NCI-H2081 treated with DMSO at 0.1 percent for 48 hours (cell line): ENCODE data around the gene SNPH.

Source experiments
- DNase-seq: peaks from one replicate; lab custom pipeline; 2025; lab: John Stamatoyannopoulos, UW

Gene SNPH

DNA sequence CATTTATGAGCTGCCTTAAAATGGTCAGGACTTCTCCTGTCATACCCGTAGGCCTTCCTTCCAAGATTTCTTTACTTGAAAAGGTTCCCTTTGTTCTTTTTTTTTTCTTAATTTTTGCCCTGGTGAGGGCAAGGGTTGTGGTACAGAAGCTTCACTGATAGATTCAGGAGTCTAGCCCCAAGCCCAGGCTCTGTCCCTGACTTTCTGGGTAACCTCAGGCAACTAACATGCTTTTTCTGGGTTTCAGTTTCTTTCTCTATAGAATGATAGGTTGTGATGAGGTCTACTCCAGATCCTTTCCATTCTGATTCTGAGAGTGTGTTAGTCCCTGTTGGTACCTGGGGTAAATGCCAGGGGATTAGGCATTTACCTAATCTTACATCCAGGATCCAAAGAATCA is 21.2 kb downstream of the SNPH start:
- no peak for DNase-seq

- no peak for DNase-seq
These were observed 21.9 kb downstream of the SNPH start for GRCh38 chr20:1287787-1288569.

DNA sequence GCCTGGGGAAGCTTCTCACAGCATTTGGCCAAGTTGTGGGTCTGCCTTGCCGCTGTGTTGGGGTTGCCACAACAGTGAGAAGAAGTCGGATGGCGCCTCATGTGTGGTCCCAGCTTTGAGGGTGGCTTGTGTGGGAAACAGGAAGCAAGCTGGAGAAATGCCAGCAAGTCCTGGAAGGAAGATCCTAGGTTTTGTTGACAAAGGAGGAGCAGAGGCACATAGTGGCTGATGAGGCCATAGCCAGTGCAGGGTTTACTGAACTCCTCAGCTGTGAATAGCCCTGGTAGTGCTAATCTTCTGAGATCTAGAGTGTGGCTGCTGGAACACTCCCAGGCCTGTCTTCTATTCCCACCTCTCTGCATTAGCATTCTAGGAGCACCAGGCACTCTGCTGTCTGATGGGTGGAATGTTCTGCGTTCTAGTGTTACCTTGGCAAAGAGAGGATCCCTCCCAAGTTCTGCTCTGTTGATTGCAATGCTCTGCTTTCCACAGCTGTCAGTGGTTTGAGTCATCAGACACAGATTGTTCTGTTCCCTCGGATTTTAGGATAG is 25.2 kb downstream of the SNPH start:
- no peak for DNase-seq

GRCh38 chr20:1292620-1293019 is 26.5 kb downstream of the SNPH start:
- DNase-seq: no peak

DNA sequence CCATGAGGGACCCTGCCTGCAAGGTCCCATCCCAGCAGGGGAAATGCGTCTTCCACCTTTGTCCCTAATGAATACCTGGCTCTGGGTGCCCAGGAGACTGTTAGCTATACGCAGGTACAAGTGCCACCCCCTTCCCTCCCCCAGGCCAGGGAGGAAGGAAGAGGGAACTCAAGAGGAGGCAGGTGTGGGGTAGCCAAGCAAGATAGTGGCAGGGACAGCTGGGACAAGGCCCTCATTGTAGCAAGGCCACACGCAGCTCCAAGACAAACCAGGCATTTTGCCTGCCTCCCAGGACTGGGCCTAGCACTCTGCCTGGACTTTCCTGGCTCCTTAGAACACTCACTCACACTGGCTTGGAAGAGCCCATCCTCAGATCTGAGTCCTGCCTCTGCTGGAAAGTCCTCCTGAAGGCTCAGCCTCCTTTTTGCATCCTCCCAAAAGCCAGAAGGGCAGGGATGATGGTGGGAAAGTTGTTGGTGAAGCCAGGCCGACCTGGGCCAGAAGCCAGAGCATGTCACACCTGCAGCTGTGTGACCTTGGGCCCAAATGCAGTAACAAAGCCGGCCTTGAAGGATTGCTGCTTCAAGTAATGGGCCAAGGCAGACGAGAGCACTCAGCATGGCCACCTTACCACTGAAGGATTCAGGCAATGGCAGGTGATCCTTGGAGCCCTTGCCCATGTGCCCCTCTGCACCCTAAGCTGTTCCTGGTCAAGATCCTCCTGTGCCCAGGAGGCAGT is 27.7 kb downstream of the SNPH start:
- no peak for DNase-seq

- DNase-seq: no peak
These were observed 28.4 kb downstream of the SNPH start for GRCh38 chr20:1294497-1294896.

DNA sequence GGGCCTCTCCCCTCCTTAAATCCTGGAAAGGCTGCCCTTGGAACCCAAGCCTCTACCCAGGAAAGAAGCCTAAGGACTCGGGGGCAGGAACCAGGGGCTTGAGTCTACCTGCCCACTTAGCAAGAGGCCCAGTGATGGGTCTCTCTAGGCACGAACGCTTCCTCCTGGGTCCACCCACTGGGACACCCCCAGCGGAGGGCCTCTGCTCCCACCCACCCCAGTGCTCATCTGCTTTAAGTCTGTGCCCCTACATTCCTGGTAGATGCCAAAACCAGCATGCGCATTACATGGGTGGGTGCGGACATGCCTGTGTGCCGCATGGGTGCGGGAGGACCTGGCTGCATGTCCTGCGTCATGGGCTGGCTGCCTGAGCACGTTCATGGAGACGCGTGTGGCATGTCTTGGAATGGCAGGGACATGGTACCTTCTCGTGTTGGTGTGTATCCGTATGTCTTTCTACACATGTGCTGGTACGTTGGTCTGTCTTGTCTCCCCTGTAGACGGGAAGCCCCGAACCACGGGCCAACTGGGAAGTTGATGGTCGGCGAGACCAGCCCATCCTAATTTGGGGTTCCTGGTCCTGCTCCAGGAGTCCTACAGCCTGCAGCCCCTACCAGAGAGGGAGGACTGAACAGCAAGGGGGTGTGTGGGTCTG is 29.3 kb downstream of the SNPH start:
- DNase-seq: no peak

- DNase-seq: no peak
These were observed 30.1 kb downstream of the SNPH start for GRCh38 chr20:1296117-1296610.

- no peak for DNase-seq
These were observed 30.8 kb downstream of the SNPH start for GRCh38 chr20:1296922-1297321.

DNA sequence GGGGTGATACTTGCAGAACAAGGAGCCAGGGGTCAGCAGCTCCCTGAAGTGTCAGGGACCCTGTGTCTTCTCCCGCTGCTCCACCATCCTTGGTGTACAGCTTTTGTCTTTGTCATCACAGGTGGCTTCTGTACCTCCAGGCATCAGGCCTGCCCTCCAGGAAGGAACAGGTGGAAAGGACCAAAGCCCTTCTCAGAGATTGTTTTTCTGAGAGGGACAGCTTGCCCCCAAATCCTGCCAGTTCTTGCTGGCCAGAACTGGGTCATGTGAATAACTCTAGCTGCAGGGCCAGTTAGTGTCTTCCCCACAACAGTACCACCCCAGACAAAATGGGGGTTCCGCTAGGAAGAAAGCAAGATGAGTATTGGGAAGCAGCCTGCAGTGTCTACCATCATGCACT is 31.4 kb downstream of the SNPH start:
- DNase-seq: no peak

- DNase-seq: no peak
These were observed 32.1 kb downstream of the SNPH start for GRCh38 chr20:1298166-1298565.

GRCh38 chr20:1298888-1299511 is 32.9 kb downstream of the SNPH start:
- no peak for DNase-seq

DNA sequence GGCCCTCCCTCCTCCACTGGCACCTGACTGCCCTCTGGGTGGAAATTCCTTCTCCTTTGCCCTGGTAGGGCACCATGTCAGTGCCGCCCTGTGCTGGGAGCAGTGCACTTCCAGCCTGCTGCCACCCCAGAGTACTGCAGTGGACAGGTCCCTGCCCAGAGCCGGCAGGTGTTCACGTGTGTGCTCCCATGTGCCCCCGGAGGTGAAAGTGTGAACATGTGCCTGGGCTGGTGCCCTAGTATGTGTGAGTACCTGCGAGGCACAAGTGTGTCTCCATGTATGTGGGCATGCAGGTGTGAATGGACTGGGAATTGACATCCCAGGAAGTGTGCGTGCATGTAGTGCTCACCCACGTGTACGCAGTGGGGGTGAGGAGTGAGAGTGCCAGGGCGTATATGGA is 33.4 kb downstream of the SNPH start:
- no peak for DNase-seq

DNA sequence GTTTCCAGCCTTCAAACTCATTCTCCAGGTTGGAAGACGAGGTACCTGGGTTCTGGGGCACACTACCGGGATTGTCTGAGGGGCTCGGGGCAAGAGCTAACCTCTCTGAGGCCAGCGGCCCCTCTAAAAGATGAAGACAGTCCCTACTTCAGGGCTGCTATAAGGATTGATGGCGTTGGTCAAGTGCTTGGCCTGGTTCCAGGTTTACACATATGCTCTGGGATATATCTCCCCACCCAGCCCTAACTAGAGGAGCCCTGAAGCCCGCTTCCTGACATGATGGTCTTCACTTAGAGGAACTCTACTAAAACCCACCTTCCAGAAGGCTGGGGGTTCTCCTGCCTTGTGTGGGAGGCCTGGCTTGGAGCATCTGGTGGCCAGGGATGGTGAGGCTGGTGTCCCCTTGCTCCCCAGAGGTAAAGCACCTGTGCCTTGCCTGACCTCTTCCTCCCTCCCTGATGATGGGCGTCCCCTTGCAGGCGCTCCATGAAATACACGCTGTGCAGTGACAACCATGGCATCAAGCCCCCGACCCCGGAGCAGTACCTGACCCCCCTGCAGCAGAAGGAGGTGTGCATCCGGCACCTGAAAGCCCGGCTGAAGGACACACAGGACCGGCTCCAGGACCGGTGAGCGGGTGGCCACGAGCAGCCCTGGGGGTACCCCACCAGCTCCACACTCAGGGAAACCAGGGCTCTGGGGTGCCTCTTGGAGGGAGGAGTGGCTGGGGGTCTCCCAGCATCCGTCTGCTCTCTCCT is 34.2 kb downstream of the SNPH start:
- no peak for DNase-seq

- no peak for DNase-seq
These were observed 35.0 kb downstream of the SNPH start for GRCh38 chr20:1301031-1301529.

DNA sequence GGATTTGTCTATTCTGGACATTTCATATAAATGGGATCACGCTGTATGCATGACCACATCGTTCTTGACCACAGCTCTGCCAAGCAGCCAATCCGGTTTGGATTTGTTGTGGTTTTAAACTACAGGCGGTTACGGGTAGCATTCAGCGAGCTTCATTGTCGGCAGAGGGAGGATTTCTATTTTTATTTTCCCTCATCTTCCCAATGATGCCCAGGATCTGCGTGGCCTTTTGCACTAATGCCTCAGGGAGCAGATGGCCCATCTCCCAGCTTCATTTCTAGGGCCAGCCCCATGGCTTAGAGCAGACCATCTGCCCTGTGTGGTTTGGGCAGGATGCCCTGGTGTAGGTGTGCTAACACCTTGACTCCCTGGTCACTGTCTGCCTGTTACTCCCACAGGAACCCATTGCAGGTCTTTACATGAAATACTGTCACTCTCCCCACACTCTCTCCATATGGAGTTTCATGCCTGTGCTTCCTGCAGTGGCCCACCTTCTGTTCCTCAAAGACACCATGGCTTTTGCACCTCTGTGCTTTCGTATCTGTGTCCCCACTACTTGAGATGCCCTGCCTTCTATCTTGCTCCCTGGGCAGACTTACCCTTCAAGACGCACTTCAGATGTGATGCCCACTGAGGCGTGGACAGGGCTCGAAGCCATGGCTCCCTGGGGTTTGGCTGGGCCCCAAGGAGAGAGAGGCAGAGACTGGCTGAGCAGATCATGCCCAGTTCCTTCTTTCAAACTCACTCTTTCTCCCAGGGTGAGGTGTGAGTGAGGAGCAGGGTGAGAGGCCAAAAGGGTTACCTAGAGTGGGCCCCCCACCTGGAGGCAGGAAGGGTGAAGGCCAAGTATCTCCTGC is 36.8 kb downstream of the SNPH start:
- DNase-seq: no peak

DNA sequence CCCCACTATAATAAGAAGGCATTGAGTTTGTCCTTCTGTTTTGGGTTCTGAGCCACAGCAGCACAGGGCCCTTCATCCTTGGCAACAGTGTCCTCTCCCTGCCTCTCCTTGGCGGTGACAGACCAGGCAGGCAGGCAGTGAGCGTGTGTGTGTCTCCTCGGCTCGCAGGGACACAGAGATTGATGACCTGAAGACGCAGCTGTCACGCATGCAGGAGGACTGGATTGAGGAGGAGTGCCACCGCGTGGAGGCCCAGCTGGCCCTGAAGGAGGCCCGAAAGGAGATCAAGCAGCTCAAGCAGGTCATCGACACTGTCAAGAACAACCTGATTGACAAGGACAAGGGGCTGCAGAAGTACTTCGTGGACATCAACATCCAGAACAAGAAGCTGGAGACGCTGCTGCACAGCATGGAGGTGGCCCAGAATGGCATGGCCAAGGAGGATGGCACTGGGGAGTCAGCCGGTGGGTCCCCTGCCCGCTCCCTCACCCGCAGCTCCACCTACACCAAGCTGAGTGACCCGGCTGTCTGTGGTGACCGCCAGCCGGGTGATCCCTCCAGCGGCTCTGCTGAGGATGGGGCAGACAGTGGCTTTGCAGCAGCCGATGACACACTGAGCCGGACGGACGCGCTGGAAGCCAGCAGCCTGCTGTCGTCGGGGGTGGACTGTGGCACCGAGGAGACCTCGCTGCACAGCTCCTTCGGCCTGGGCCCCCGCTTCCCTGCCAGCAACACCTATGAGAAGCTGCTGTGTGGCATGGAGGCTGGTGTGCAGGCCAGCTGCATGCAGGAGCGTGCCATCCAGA is 38.8 kb downstream of the SNPH start:
- DNase-seq: no peak

GRCh38 chr20:1305712-1306111 is 39.6 kb downstream of the SNPH start:
- no peak for DNase-seq
